K562 (cell line): ENCODE measurements around the gene SLC39A13. TPM values are rescaled to one million over a fixed set of nuclear protein-coding genes. Genes with fewer than 3 reads are reported as not detected.

Source experiments
- FOXJ3 ChIP-seq: sonication (generic); formaldehyde crosslinking; IDR thresholded peaks from 2 replicates; pipeline ENCODE4 v1.4.0; 2020; ENCODE audit warnings: mild to moderate bottlenecking, missing genetic modification reagents
- HDAC8 ChIP-seq: fragments of 450-650 bp; IDR thresholded peaks from 2 replicates; pipeline ENCODE4 v1.6.1; 2016; ENCODE audit warnings: mild to moderate bottlenecking, missing genetic modification characterization, moderate library complexity, missing compliant biosample characterization
- IFI16 ChIP-seq: fragments of 250-450 bp; sonication (Bioruptor Pico); IDR thresholded peaks from 2 replicates; pipeline ENCODE4 v2.1.2; 2022; ENCODE audit warnings: mild to moderate bottlenecking, inconsistent platforms
- MXD1 ChIP-seq: fragments of 250-450 bp; sonication (Bioruptor Pico); IDR thresholded peaks from 2 replicates; pipeline ENCODE4 v1.8.0; 2021; ENCODE audit warnings: borderline replicate concordance, mild to moderate bottlenecking, moderate library complexity; ENCODE audit not compliant: poor library complexity, severe bottlenecking
- NFIC ChIP-seq: fragments of 450-650 bp; IDR thresholded peaks from 2 replicates; pipeline ENCODE4 v1.6.1; 2017; ENCODE audit warnings: mild to moderate bottlenecking, inconsistent platforms
- RBBP5 ChIP-seq: fragments of 200-600 bp; sonication (generic); IDR thresholded peaks from 2 replicates; pipeline ENCODE4 v1.6.1; 2012; ENCODE audit warnings: borderline replicate concordance, mild to moderate bottlenecking, low read length, control low read depth, inconsistent platforms; ENCODE audit not compliant: insufficient read depth, poor library complexity, severe bottlenecking
- SMAD4 ChIP-seq: fragments of 250-450 bp; sonication (Bioruptor Pico); conservative IDR thresholded peaks from 2 replicates; pipeline ENCODE4 v1.8.0; 2021; ENCODE audit warnings: inconsistent platforms, mild to moderate bottlenecking, moderate library complexity
- SMARCA4 ChIP-seq: fragments of 450-650 bp; IDR thresholded peaks from 2 replicates; pipeline ENCODE4 v1.6.1; 2016
- SRSF1 ChIP-seq: fragments of 200-400 bp; formaldehyde crosslinking; IDR thresholded peaks from 2 replicates; pipeline ENCODE4 v1.6.1; 2017; ENCODE audit warnings: mild to moderate bottlenecking, low read depth, low read length, moderate library complexity
- TEAD1 ChIP-seq, 2 experiments: fragments of 450-650 bp in 1 of 2; sonication (generic) in 1 of 2; formaldehyde crosslinking; IDR thresholded peaks; 2 replicates each; pipeline versions ENCODE4 v1.4.0 to v1.8.0; 2020 to 2022; ENCODE audit warnings: mild to moderate bottlenecking in 2 of 2, missing genetic modification reagents in 1 of 2
- TEAD2 ChIP-seq: fragments of 450-650 bp; IDR thresholded peaks from 2 replicates; pipeline ENCODE4 v1.6.1; 2016; ENCODE audit warnings: missing genetic modification characterization, control low read depth, missing compliant biosample characterization
- TSC22D4 ChIP-seq: fragments of 450-650 bp; IDR thresholded peaks from 2 replicates; pipeline ENCODE4 v1.6.1; 2016; ENCODE audit warnings: missing genetic modification characterization, missing biosample characterization, control low read depth
- XRCC5 ChIP-seq: fragments of 200-400 bp; formaldehyde crosslinking; IDR thresholded peaks from 2 replicates; pipeline ENCODE4 v1.6.1; 2017; ENCODE audit warnings: low read depth, mild to moderate bottlenecking, low read length
- ZBED1 ChIP-seq: IDR thresholded peaks from 2 replicates; pipeline ENCODE4 v1.6.1; 2014
- ZC3H11A ChIP-seq: IDR thresholded peaks from 2 replicates; pipeline ENCODE4 v1.6.1; 2012; ENCODE audit warnings: low read depth, low read length, improper control_type of control experiment
- ZNF780A ChIP-seq: fragments of 250-450 bp; sonication (Bioruptor Pico); IDR thresholded peaks from 2 replicates; pipeline ENCODE4 v1.5.0; 2021; ENCODE audit warnings: mild to moderate bottlenecking
- polyA plus RNA-seq, 8 experiments: library from polyadenylated mRNA; depleted of rRNA in 4 of 8; stranded (reverse) in 5 of 8; unstranded in 3 of 8; fragments of >200 nt; fragmentation: Nextera tagmentation in 2 of 8; fragmentation: Illumina TruSeq in 1 of 8; extraction: Ambion mirVana in 2 of 8; extraction: Trizol in 1 of 8; gene quantifications; 2 replicates each; pipeline versions ENCODE4 v1.2.1 to v1.2.3, GENCODE V29; 2011 to 2014; ENCODE audit warnings: inconsistent platforms in 1 of 8, missing spikeins in 1 of 8
- total RNA-seq, 7 experiments: library from RNA; depleted of rRNA in 6 of 7; stranded (reverse); fragments of >200 nt in 6 of 7; fragmentation: Illumina TruSeq in 2 of 7; extraction: Trizol in 2 of 7; gene quantifications; 2 replicates each; pipeline versions ENCODE4 v1.2.1 to v1.2.3, GENCODE V29; 2011 to 2021; ENCODE audit warnings: low replicate concordance in 1 of 7
- TF ChIP-seq, protein P1 (sequence below): fragments of 250-450 bp; sonication (Bioruptor Pico); IDR thresholded peaks from 2 replicates; pipeline ENCODE4 v1.4.0; 2020
- TF ChIP-seq, protein P2 (sequence below): fragments of 450-650 bp; IDR thresholded peaks from 2 replicates; pipeline ENCODE4 v1.6.1; 2016; ENCODE audit warnings: antibody characterized with exemption

Gene SLC39A13
- total and polyA plus RNA-seq, 9 of the 15 experiments (the other 6 are each of a cell fraction or from before 2014, with no cell fraction given) = 0.17 to 15.9 (median 3.2) TPM

DNA sequence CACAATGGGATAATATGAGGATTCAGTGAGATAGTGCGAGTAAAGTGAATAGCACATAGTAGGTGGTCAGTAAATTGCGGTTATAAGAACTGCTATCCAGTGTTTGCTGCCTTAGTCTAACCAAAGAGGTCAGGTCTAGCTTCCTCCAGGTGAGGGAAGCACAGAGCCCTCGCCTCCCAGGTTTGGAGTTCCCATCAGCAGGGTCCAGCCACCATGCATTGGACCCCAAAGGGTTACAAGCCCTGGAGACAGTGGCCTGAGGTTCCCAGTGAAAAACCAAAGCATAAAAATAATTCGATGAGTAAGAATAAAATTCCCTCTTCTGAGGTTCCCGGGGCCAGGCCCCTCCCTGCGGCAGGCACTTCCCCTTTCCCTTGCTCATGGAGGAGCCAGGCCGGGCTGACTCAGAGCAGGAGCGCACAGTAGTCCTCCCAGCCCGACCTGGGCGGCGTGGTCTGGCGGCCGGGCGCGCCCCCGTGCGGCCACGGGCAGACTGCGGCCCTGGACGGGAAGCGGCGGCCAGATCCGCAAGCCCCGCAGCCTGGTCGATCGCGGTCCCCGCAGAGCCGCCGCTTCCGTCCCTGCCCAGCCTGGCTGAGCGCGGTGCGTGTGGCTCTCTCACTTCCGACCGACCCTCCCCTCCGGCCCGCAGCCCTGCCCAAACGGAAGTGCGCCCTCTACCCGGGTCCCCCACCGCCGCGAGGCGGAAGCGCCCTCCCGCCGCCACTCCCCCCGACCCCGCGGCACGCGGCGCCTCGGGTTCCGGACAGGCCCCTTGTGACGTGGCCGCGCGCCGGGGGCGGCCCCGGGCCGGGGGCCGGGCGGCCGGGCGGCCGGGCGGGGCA lies at the start of gene SLC39A13 (continued):
- TF ChIP-seq TEAD1 (CRISPR knock-in tag; IDR thresholded peaks at IDR 0.05) = peak in 1 of 2 experiments; percentile 93; a peak in 2 of 4 replicates
- TF ChIP-seq, protein P1, sequence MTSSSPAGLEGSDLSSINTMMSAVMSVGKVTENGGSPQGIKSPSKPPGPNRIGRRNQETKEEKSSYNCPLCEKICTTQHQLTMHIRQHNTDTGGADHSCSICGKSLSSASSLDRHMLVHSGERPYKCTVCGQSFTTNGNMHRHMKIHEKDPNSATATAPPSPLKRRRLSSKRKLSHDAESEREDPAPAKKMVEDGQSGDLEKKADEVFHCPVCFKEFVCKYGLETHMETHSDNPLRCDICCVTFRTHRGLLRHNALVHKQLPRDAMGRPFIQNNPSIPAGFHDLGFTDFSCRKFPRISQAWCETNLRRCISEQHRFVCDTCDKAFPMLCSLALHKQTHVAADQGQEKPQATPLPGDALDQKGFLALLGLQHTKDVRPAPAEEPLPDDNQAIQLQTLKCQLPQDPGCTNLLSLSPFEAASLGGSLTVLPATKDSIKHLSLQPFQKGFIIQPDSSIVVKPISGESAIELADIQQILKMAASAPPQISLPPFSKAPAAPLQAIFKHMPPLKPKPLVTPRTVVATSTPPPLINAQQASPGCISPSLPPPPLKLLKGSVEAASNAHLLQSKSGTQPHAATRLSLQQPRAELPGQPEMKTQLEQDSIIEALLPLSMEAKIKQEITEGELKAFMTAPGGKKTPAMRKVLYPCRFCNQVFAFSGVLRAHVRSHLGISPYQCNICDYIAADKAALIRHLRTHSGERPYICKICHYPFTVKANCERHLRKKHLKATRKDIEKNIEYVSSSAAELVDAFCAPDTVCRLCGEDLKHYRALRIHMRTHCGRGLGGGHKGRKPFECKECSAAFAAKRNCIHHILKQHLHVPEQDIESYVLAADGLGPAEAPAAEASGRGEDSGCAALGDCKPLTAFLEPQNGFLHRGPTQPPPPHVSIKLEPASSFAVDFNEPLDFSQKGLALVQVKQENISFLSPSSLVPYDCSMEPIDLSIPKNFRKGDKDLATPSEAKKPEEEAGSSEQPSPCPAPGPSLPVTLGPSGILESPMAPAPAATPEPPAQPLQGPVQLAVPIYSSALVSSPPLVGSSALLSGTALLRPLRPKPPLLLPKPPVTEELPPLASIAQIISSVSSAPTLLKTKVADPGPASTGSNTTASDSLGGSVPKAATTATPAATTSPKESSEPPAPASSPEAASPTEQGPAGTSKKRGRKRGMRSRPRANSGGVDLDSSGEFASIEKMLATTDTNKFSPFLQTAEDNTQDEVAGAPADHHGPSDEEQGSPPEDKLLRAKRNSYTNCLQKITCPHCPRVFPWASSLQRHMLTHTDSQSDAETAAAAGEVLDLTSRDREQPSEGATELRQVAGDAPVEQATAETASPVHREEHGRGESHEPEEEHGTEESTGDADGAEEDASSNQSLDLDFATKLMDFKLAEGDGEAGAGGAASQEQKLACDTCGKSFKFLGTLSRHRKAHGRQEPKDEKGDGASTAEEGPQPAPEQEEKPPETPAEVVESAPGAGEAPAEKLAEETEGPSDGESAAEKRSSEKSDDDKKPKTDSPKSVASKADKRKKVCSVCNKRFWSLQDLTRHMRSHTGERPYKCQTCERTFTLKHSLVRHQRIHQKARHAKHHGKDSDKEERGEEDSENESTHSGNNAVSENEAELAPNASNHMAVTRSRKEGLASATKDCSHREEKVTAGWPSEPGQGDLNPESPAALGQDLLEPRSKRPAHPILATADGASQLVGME (CRISPR knock-in tag) = no peak
- no peak for TF ChIP-seq ZNF780A
- TF ChIP-seq NFIC = no peak
- no peak for TF ChIP-seq IFI16 (CRISPR knock-in tag)
- TF ChIP-seq RBBP5 = peak; percentile 77
- TF ChIP-seq SMAD4 (CRISPR knock-in tag) = peak; percentile 96
- no peak for TF ChIP-seq TEAD2 (tag)
- TF ChIP-seq SRSF1 = no peak
- no peak for TF ChIP-seq FOXJ3
- peak; percentile 89 for TF ChIP-seq MXD1
- TF ChIP-seq ZBED1 = 0 out of 2 replicates have a peak, but pooled peaks have one; percentile 60
- peak; percentile 93 for TF ChIP-seq XRCC5
- peak; percentile 79 for TF ChIP-seq SMARCA4
- TF ChIP-seq ZC3H11A = peak; percentile 28; the same call in 1 of the 2 replicates
- TF ChIP-seq, protein P2, sequence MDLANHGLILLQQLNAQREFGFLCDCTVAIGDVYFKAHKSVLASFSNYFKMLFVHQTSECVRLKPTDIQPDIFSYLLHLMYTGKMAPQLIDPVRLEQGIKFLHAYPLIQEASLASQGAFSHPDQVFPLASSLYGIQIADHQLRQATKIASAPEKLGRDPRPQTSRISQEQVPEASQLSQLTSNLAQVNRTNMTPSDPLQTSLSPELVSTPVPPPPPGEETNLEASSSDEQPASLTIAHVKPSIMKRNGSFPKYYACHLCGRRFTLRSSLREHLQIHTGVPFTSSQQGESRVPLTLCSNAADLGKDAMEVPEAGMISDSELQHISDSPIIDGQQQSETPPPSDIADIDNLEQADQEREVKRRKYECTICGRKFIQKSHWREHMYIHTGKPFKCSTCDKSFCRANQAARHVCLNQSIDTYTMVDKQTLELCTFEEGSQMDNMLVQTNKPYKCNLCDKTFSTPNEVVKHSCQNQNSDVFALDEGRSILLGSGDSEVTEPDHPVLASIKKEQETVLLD = no peak
- TF ChIP-seq TSC22D4 (tag) = no peak
- TF ChIP-seq HDAC8 (tag) = no peak; the same call in 1 of the 2 replicates
